HG02943 (cell line): Measurements from ENCODE around the gene D2HGDH.
A peak's percentile ranks its signal among the peaks of the same experiment; 100 is the strongest.
"Not testable (repeated sequence)": the region's sequence is repeated elsewhere in the genome, so short reads cannot be mapped to it uniquely, and the experiment has no call there.

ENCODE experiments used
- ATAC-seq: cut with Tn5 transposase; IDR thresholded peaks from one replicate; pipeline ENCODE4 v1.9.1; 2021; ENCODE audit warnings: mild to moderate bottlenecking, low read depth, moderate library complexity; ENCODE audit not compliant: unreplicated experiment

The D2HGDH gene

GRCh38 chr2:241724975-241725870, 9.2 kb upstream of the D2HGDH start:
- ATAC-seq: no peak

GRCh38 chr2:241726459-241726858, 8.0 kb upstream of the D2HGDH start:
- ATAC-seq: no peak

- no peak for ATAC-seq
These were observed 6.4 kb upstream of the D2HGDH start for GRCh38 chr2:241728000-241728399.

- no peak for ATAC-seq
These were observed 5.8 kb upstream of the D2HGDH start for GRCh38 chr2:241728627-241729026.

- ATAC-seq: no peak
These were observed 4.6 kb upstream of the D2HGDH start for GRCh38 chr2:241729868-241730267.

GRCh38 chr2:241730671-241731293, 3.6 kb upstream of the D2HGDH start:
- ATAC-seq: no peak

GRCh38 chr2:241732513-241733186, 1.8 kb upstream of the D2HGDH start:
- not testable (repeated sequence) for ATAC-seq

GRCh38 chr2:241733391-241734207, 831 bp upstream of the D2HGDH start:
- ATAC-seq: no peak

- ATAC-seq: peak; percentile 10
These were observed 293 bp upstream of the D2HGDH start for GRCh38 chr2:241734208-241734466.

- no peak for ATAC-seq
These were observed 1.7 kb downstream of the D2HGDH start for GRCh38 chr2:241736111-241736510.

GRCh38 chr2:241738040-241738686, 3.7 kb downstream of the D2HGDH start:
- ATAC-seq: no peak

GRCh38 chr2:241739177-241739576, 4.7 kb downstream of the D2HGDH start:
- ATAC-seq: no peak

- no peak for ATAC-seq
These were observed 5.2 kb downstream of the D2HGDH start for GRCh38 chr2:241739651-241740050.

- no peak for ATAC-seq
These were observed 6.6 kb downstream of the D2HGDH start for GRCh38 chr2:241741016-241741415.

- no peak for ATAC-seq
These were observed 8.0 kb downstream of the D2HGDH start for GRCh38 chr2:241742320-241742939.

GRCh38 chr2:241743008-241743407, 8.6 kb downstream of the D2HGDH start:
- ATAC-seq: not testable (repeated sequence)

GRCh38 chr2:241743620-241744019, 9.2 kb downstream of the D2HGDH start:
- ATAC-seq: no peak

GRCh38 chr2:241744028-241744754, 9.8 kb downstream of the D2HGDH start:
- no peak for ATAC-seq

GRCh38 chr2:241745276-241745675, 10.8 kb downstream of the D2HGDH start:
- no peak for ATAC-seq
